B cell (primary cell): Measurements from ENCODE around the gene TDRD9. TPM values are rescaled to one million over a fixed set of nuclear protein-coding genes. Genes with fewer than 3 reads are reported as not detected.

Source experiments
- ATAC-seq: fragments of 200-7000 bp; cut with Tn5 transposase; one replicate; pipeline ENCODE4 v1.10.0; 2021; ENCODE audit warnings: low read depth, mild to moderate bottlenecking, moderate number of reproducible peaks, moderate library complexity
- CTCF ChIA-PET: fragments of 350-600 bp; sonication (Branson Sonifier 250); formaldehyde crosslinking; loops from one replicate; lab custom pipeline; 2021; ENCODE audit warnings: antibody characterized with exemption, inconsistent platforms; lab: Charles Lee
- POLR2A ChIA-PET: fragments of 350-600 bp; sonication (Branson Sonifier 250); formaldehyde crosslinking; loops from one replicate; lab custom pipeline; 2021; ENCODE audit warnings: antibody characterized with exemption; lab: Charles Lee
- DNase-seq: peaks from one replicate; pipeline ENCODE4 v3.0.0; 2013
- H2AFZ ChIP-seq: 2 replicates; pipeline ENCODE4 v1.6.1; 2012; ENCODE audit warnings: mild to moderate bottlenecking, low read depth, low read length; ENCODE audit not compliant: insufficient read depth, poor library complexity, severe bottlenecking
- H3K27ac ChIP-seq, 2 donors: 1 replicate in 1 of 2; 2 replicates in 1 of 2; pipeline ENCODE4 v1.5.1; 2012 to 2013; ENCODE audit warnings: low read length in 2 of 2, mild to moderate bottlenecking in 2 of 2, moderate library complexity in 1 of 2
- H3K27me3 ChIP-seq, 4 experiments: fragments of 200-600 bp in 1 of 4; sonication (generic) in 1 of 4; replicated peaks in 1 of 4; 1 replicate in 2 of 4; 2 replicates in 2 of 4; pipeline versions ENCODE4 v1.6.1 to v1.7.0; 2013 to 2016; ENCODE audit warnings: low read length in 3 of 4, mild to moderate bottlenecking in 2 of 4, mixed read lengths in 1 of 4, moderate library complexity in 1 of 4; ENCODE audit not compliant: insufficient read depth in 4 of 4, control insufficient read depth in 3 of 4; ENCODE audit errors: control extremely low read depth in 1 of 4
- H3K36me3 ChIP-seq, 2 experiments: replicated peaks in 1 of 2; 1 replicate in 1 of 2; 2 replicates in 1 of 2; pipeline versions ENCODE4 v1.6.1 to v1.7.1; 2013; ENCODE audit warnings: low read length in 1 of 2; ENCODE audit not compliant: insufficient read depth in 2 of 2, control insufficient read depth in 1 of 2; ENCODE audit errors: control extremely low read depth in 1 of 2, extremely low read depth in 1 of 2
- H3K4me1 ChIP-seq, 2 donors: fragments of 200-600 bp in 1 of 2; sonication (generic) in 1 of 2; 1 replicate in 1 of 2; 2 replicates in 1 of 2; pipeline versions ENCODE4 v1.5.1 to v1.6.1; 2013 to 2017; ENCODE audit warnings: low read length in 2 of 2; ENCODE audit not compliant: control insufficient read depth in 2 of 2, insufficient read depth in 2 of 2
- H3K4me2 ChIP-seq: replicated peaks from 2 replicates; pipeline ENCODE3; 2012; ENCODE audit warnings: mild to moderate bottlenecking, low read depth, low read length; ENCODE audit not compliant: poor library complexity, severe bottlenecking
- H3K4me3 ChIP-seq, 5 experiments: fragments of 200-600 bp in 1 of 5; sonication (generic) in 1 of 5; 1 replicate in 3 of 5; 2 replicates in 2 of 5; pipeline versions ENCODE4 v1.5.1 to v1.7.0; 2011 to 2016; ENCODE audit warnings: low read length in 4 of 5, mild to moderate bottlenecking in 4 of 5, low read depth in 2 of 5, control low read depth in 1 of 5, moderate library complexity in 1 of 5; ENCODE audit not compliant: insufficient read depth in 1 of 5; ENCODE audit errors: control extremely low read depth in 1 of 5, extremely low read depth in 1 of 5
- H3K79me2 ChIP-seq: fragments of 200-600 bp; sonication (generic); one replicate; pipeline ENCODE4 v1.6.0; 2016; ENCODE audit warnings: low read length; ENCODE audit not compliant: control insufficient read depth, insufficient read depth
- H3K9ac ChIP-seq: fragments of 200-600 bp; sonication (generic); 2 replicates; pipeline ENCODE4 v1.6.1; 2017; ENCODE audit warnings: mild to moderate bottlenecking, low read length, moderate library complexity
- H3K9me3 ChIP-seq, 3 donors: one replicate each; pipeline versions ENCODE4 v1.6.1 to v1.7.1; 2013; ENCODE audit warnings: low read length in 2 of 3; ENCODE audit not compliant: control insufficient read depth in 2 of 3, insufficient read depth in 1 of 3; ENCODE audit errors: control extremely low read depth in 1 of 3
- H4K20me1 ChIP-seq: 2 replicates; pipeline ENCODE4 v1.6.0; 2012; ENCODE audit warnings: mild to moderate bottlenecking, low read length; ENCODE audit not compliant: insufficient read depth, control insufficient read depth, poor library complexity, severe bottlenecking
- H3K27ac Mint-ChIP-seq: one replicate; pipeline ENCODE4 v1.8.0; 2021; ENCODE audit warnings: mixed read lengths
- H3K27me3 Mint-ChIP-seq: one replicate; pipeline ENCODE4 v1.8.0; 2021; ENCODE audit warnings: mixed read lengths
- H3K4me1 Mint-ChIP-seq: one replicate; pipeline ENCODE4 v1.8.0; 2021; ENCODE audit warnings: mixed read lengths
- H3K4me3 Mint-ChIP-seq: one replicate; pipeline ENCODE4 v1.8.0; 2021; ENCODE audit warnings: mixed read lengths
- H3K9me3 Mint-ChIP-seq: one replicate; pipeline ENCODE4 v1.8.0; 2022; ENCODE audit warnings: mixed read lengths; ENCODE audit not compliant: insufficient read depth
- CTCF ChIP-seq: fragments of 200-600 bp; IDR thresholded peaks from one replicate; pipeline ENCODE4 v1.8.0; 2022; ENCODE audit warnings: antibody characterized with exemption, mild to moderate bottlenecking
- EZH2 ChIP-seq: IDR thresholded peaks from 2 replicates; pipeline ENCODE4 v1.6.1; 2012; ENCODE audit warnings: borderline replicate concordance, low read depth, mild to moderate bottlenecking, moderate library complexity, low read length; ENCODE audit not compliant: insufficient read depth, poor library complexity, severe bottlenecking
- WGBS: methylation state at CpG from one replicate; pipeline ENCODE4 v1.1.5; 2013; ENCODE audit warnings: missing lambda C conversion rate; ENCODE audit not compliant: insufficient coverage; 5-methylcytosine and 5-hydroxymethylcytosine counted together
- intact Hi-C: fragments of 100-400 bp; cut with micrococcal nuclease; formaldehyde crosslinking; loops from one replicate; pipeline ENCODE4 v1.10.0; 2022
- polyA plus RNA-seq: library from polyadenylated mRNA; depleted of rRNA; stranded (reverse); fragments of >200 nt; gene quantifications from 2 replicates; pipeline ENCODE4 v1.2.3, GENCODE V29; 2012
- total RNA-seq, 2 donors: library from RNA; stranded (reverse); fragments of 120-200 nt in 1 of 2; gene quantifications; 1 replicate in 1 of 2; 2 replicates in 1 of 2; pipeline versions ENCODE4 v1.2.3 to v1.2.4, GENCODE V29; 2013 to 2022

The TDRD9 gene
- total and polyA plus RNA-seq, 2 donors (not counting 1 experiment from before 2014, with no cell fraction given): 1.1 to 2.4 TPM

DNA sequence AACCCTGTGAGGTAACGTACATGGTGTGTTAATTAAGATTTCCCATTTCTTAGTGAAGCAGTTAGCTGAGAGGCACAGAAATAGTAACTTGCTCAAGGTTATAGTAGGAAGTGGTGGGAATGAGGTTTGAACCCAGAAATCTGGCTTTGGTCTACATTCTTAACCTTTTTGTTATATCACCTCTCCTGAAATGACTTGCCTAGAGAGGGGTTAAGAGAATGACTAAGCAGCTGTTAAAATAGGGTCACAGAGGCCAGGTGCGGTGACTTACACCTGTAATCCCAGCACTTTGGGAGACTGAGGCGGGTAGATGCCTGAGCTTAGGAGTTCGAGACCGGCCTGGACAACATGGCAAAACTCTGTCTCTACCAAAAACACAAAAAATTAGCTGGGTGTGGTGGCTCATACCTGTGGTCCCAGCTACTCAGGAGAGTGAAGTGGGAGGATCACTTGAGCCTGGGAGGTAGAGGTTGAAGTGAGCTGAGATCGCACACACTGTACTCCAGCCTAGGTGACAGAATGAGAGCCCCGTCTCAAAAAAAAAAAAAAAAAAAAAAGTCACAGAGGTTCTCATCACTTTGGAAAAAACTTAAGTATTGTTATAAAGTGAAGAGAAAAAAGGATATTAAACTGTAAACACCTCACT lies 71.7 kb downstream of the TDRD9 start:
- Histone ChIP-seq H2AFZ (no peak overlapping the region), H3K9me3 (no peaks in the 10 kb centered on the region), H3K4me3 (no peak overlapping the region), H3K4me2 (no peak overlapping the region), H3K9ac (no peak overlapping the region), H3K36me3 (no peaks in the 10 kb centered on the region), H4K20me1 (no peaks in the 10 kb centered on the region), H3K27ac (no peak overlapping the region), H3K27me3 (peaks cover 0 to 6% (median 0%) of the 10 kb centered on the region in 4 experiments), H3K79me2 (no peaks in the 10 kb centered on the region), H3K4me1 (no peaks in the 10 kb centered on the region)
- WGBS: 90% methylated on average over 1 of the region's 7 CpGs
- DNase-seq: no peak
- Mint-ChIP-seq H3K4me3 (no peak overlapping the region), H3K4me1 (no peaks in the 10 kb centered on the region), H3K27ac (no peak overlapping the region), H3K27me3 (peaks cover 7% of the 10 kb centered on the region), H3K9me3 (no peaks in the 10 kb centered on the region)
- intact Hi-C loops: no loop called here
- ChIA-PET CTCF (interaction anchor here (2.5 kb wide), 1 partner anchor 191 kb away, joined by 10 read pairs; no protein-coding TSS in a partner anchor), POLR2A (no interaction called here)
- no peak for ATAC-seq
- no peak for TF ChIP-seq EZH2
- no peak for TF ChIP-seq CTCF

GRCh38 chr14:104001003-104001402 lies 72.7 kb downstream of the TDRD9 start:
- H3K27ac Mint-ChIP-seq: no peak overlapping the region
- Histone ChIP-seq H3K9me3 (no peaks in the 10 kb centered on the region), H3K27ac (no peak overlapping the region), H3K27me3 (peaks cover 0 to 2% (median 0%) of the 10 kb centered on the region in 4 experiments), H3K9ac (no peak overlapping the region), H3K4me1 (no peaks in the 10 kb centered on the region), H2AFZ (no peak overlapping the region), H3K36me3 (no peaks in the 10 kb centered on the region), H3K4me3 (no peak overlapping the region), H3K79me2 (no peaks in the 10 kb centered on the region), H4K20me1 (no peaks in the 10 kb centered on the region), H3K4me2 (no peak overlapping the region)
- no CpG with 5 or more reads among the region's 4 CpGs for WGBS
- no peaks in the 10 kb centered on the region for H3K9me3 Mint-ChIP-seq
- intact Hi-C loops: no loop called here
- no peak overlapping the region for H3K4me3 Mint-ChIP-seq
- DNase-seq: peak; percentile 17
- ChIA-PET POLR2A (no interaction called here), CTCF (interaction anchor here (1.1 to 2.5 kb wide), 2 partner anchors 192 to 195 kb away, joined by 3 to 10 read pairs; no protein-coding TSS in a partner anchor)
- H3K27me3 Mint-ChIP-seq: peaks cover 13% of the 10 kb centered on the region
- ATAC-seq: no peak
- H3K4me1 Mint-ChIP-seq: no peaks in the 10 kb centered on the region
- TF ChIP-seq CTCF (peak; percentile 29), EZH2 (no peak)
